ENCODE results near the gene DCAKD. TPM values are rescaled to one million over a fixed set of nuclear protein-coding genes. Genes with fewer than 3 reads are reported as not detected.
A peak's percentile ranks its signal among the peaks of the same experiment; 100 is the strongest.

Gene DCAKD
- total RNA-seq, 1 donor from 2014 or later: 25.9 TPM

DNA sequence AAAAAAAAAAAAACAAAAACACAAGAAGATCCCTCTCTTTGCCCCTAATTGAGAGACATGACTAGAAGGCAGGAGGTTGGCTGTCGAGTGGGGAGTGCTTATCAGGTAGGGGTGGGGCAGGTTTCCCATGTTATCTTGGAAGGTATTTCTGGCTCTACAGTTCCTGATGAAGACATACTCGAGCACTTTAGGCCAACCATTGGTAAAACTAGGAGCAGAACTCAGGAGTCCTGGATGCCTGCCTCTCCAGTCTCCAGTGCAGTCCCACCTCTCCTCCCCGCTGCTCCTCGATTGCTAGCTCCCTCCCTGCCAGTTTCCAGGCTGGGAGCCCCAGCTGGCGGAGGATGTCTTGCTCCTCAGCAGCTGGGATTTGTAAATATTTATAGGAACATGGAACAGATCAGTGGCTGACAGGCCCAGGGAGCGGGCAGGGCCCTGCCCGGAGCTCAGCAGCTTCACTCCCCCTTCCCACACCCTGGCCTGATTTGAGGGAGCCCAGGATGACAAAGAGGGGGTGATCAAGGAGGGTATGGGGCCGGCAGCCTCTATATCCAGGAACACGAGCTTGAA lies 71.9 kb downstream of the DCAKD start:
- Histone ChIP-seq H3K4me1 (peaks cover 64% of the 10 kb centered on the region), H3K36me3 (no peaks in the 10 kb centered on the region), H3K9me3 (replicated peaks) (no peaks in the 10 kb centered on the region), H3K27me3 (ENCODE audit: low read depth) (peaks cover 45% of the 10 kb centered on the region), H3K4me3 (no peak overlapping the region), H3K27ac (replicated peaks) (peak overlapping the region; percentile 88)
- TF ChIP-seq CTCF (IDR thresholded peaks at IDR 0.05; ENCODE audit: borderline replicate concordance): no peak
- intact Hi-C loops (cut with micrococcal nuclease): no loop called here
- peak; percentile 32 for DNase-seq

- Histone ChIP-seq H3K27me3 (ENCODE audit: low read depth) (peaks cover 46% of the 10 kb centered on the region), H3K27ac (replicated peaks) (peak overlapping the region; percentile 88), H3K4me3 (no peak overlapping the region), H3K36me3 (no peaks in the 10 kb centered on the region), H3K9me3 (replicated peaks) (no peaks in the 10 kb centered on the region), H3K4me1 (peaks cover 64% of the 10 kb centered on the region)
- DNase-seq: no peak
- no peak for TF ChIP-seq CTCF (IDR thresholded peaks at IDR 0.05; ENCODE audit: borderline replicate concordance)
- intact Hi-C loops (cut with micrococcal nuclease): no loop called here
Observed at GRCh38 chr17:44978807-44979206, 72.6 kb downstream of the DCAKD start.

DNA sequence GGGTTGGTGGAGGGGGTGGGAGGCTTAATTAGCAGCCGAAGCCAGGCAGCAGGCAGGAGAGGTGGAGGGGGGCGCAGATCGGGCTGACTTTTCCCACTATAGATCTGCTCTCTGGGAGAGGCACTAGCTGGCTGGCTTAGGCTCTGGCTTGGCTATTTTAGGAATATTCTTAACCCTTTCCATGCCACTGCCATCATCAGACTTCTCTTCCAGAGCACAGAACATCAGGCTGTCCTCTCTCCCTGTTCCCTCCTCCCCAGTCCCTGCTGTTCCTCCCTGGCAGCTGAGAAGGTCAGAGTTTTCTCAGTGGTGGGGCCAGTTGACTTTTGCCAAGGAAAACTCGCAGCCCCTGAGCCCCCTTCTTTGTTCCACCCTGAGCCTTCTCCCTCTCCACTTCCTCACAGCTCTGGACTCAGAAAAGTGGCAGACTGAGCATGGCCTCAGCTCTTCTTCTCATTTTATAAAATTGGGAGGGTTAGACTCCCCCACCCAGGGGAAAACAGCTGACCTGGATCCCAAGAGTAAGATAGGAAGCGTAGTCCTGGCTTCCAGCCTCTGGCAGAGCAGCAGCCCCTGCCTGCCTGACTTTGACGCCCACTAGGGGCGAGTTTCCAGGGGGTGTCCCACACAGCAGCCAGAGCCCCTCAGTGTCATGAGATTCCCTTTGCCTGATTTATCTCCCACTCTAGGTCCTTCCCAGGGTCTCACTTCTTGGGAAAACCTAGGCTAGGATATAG lies 73.5 kb downstream of the DCAKD start:
- Histone ChIP-seq H3K27ac (replicated peaks) (peak overlapping the region; percentile 88), H3K9me3 (replicated peaks) (no peaks in the 10 kb centered on the region), H3K4me3 (no peak overlapping the region), H3K36me3 (no peaks in the 10 kb centered on the region), H3K27me3 (ENCODE audit: low read depth) (peaks cover 50% of the 10 kb centered on the region), H3K4me1 (peaks cover 61% of the 10 kb centered on the region)
- DNase-seq: no peak
- intact Hi-C loops (cut with micrococcal nuclease): no loop called here
- TF ChIP-seq CTCF (IDR thresholded peaks at IDR 0.05; ENCODE audit: borderline replicate concordance): peak; percentile 12

DNA sequence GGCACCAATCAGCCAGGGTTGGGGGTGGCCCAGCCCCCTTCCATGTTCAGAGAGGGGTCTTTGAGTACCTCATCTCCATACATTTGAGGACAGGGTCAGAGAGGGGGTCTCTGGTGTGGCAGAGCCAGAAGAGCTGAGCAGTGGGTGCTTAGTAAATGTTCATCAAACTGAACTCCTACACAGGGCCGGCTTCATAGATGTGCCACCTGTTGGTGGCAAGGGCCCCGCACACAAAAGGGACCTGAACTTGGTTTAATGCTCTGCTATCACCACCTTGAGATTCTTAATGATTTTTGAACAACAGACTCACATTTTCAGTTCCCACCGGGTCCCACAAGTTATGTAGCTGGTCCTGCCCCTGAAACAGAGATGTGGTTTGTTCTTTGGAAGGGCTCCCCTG lies 74.4 kb downstream of the DCAKD start:
- H3K4me3 ChIP-seq: no peak overlapping the region
- no peaks in the 10 kb centered on the region for H3K36me3 ChIP-seq
- peaks cover 57% of the 10 kb centered on the region for H3K4me1 ChIP-seq
- H3K27me3 ChIP-seq (ENCODE audit: low read depth): peaks cover 58% of the 10 kb centered on the region
- intact Hi-C loops (cut with micrococcal nuclease): no loop called here
- no peak for TF ChIP-seq CTCF (IDR thresholded peaks at IDR 0.05; ENCODE audit: borderline replicate concordance)
- no peak for DNase-seq
- peak overlapping the region; percentile 88 for H3K27ac ChIP-seq (replicated peaks)
- H3K9me3 ChIP-seq (replicated peaks): no peaks in the 10 kb centered on the region

GRCh38 chr17:44976206-44976605 lies 75.2 kb downstream of the DCAKD start:
- DNase-seq: no peak
- H3K27ac ChIP-seq (replicated peaks): peak overlapping the region; percentile 88
- TF ChIP-seq CTCF (IDR thresholded peaks at IDR 0.05; ENCODE audit: borderline replicate concordance): no peak
- H3K4me3 ChIP-seq: no peak overlapping the region
- no peaks in the 10 kb centered on the region for H3K36me3 ChIP-seq
- intact Hi-C loops (cut with micrococcal nuclease): no loop called here
- no peaks in the 10 kb centered on the region for H3K9me3 ChIP-seq (replicated peaks)
- peaks cover 58% of the 10 kb centered on the region for H3K27me3 ChIP-seq (ENCODE audit: low read depth)
- H3K4me1 ChIP-seq: peaks cover 49% of the 10 kb centered on the region

Other genes starting within 250 kb of the DCAKD start
- gene GJC1, start 221.3 kb downstream of the DCAKD start, total RNA-seq: 18.8 TPM
- gene HIGD1B, start 203.7 kb downstream of the DCAKD start, total RNA-seq: 18.3 TPM
- 62.0 TPM for gene EFTUD2, start 152.2 kb downstream of the DCAKD start, total RNA-seq
- gene GFAP, start 136.1 kb downstream of the DCAKD start, total RNA-seq: 4.1 TPM
- 0.49 TPM for gene KIF18B, start 103.9 kb downstream of the DCAKD start, total RNA-seq
- gene C1QL1, start 83.3 kb downstream of the DCAKD start, total RNA-seq: 0.74 TPM
- 86.0 TPM for gene NMT1, start 9.7 kb upstream of the DCAKD start, total RNA-seq
- 146 TPM for gene PLCD3, start 80.9 kb upstream of the DCAKD start, total RNA-seq
- 6.4 TPM for gene ACBD4, start 84.1 kb upstream of the DCAKD start, total RNA-seq
- 28.8 TPM for gene HEXIM1, start 96.8 kb upstream of the DCAKD start, total RNA-seq
- gene HEXIM2, start 110.2 kb upstream of the DCAKD start, total RNA-seq: 7.0 TPM
- 8.7 TPM for gene FMNL1, start 170.3 kb upstream of the DCAKD start, total RNA-seq
- not detected for gene SPATA32, start 210.5 kb upstream of the DCAKD start, total RNA-seq